BLaER1 treated with 17β-estradiol and CSF1 and Interleukin-3, amounts not matched to agents 10 nM and 100 nM (cell line): Measurements from ENCODE around the gene AP1G1.
"Not testable (repeated sequence)": the region's sequence is repeated elsewhere in the genome, so short reads cannot be mapped to it uniquely, and the experiment has no call there.

Experiments used
- H3K27ac ChIP-seq, 11 experiments: shearing (Covaris generic); formaldehyde crosslinking; 2 replicates each; pipeline ENCODE4 v1.8.1; 2022
- H3K27me3 ChIP-seq, 11 experiments: shearing (Covaris generic); formaldehyde crosslinking; 2 replicates each; pipeline ENCODE4 v1.8.1; 2022
- H3K36me3 ChIP-seq, 11 experiments: shearing (Covaris generic); formaldehyde crosslinking; 2 replicates each; pipeline ENCODE4 v1.8.1; 2022
- H3K4me1 ChIP-seq, 10 experiments: shearing (Covaris generic); formaldehyde crosslinking; 2 replicates each; pipeline ENCODE4 v1.8.1; 2022
- H3K4me2 ChIP-seq, 11 experiments: shearing (Covaris generic); formaldehyde crosslinking; 2 replicates each; pipeline ENCODE4 v1.8.1; 2022
- H3K4me3 ChIP-seq, 10 experiments: shearing (Covaris generic); formaldehyde crosslinking; 2 replicates each; pipeline ENCODE4 v1.8.1; 2022
- H3K9ac ChIP-seq, 11 experiments: shearing (Covaris generic); formaldehyde crosslinking; 2 replicates each; pipeline ENCODE4 v1.8.1; 2022
- H3K9me3 ChIP-seq, 11 experiments: shearing (Covaris generic); formaldehyde crosslinking; replicated peaks in 1 of 11; 2 replicates each; pipeline ENCODE4 v1.8.1; 2022
- H4K20me1 ChIP-seq, 11 experiments: shearing (Covaris generic); formaldehyde crosslinking; 2 replicates each; pipeline ENCODE4 v1.8.1; 2022
- Cebpa-rat ChIP-seq, 11 experiments: shearing (Covaris generic); IDR thresholded peaks; 2 replicates each; pipeline ENCODE4 v1.8.1; 2022

AP1G1 gene

GRCh38 chr16:71847096-71847495 is 38.5 kb upstream of the AP1G1 start:
- no peaks in the 10 kb centered on the region for H3K9me3 ChIP-seq
- no peaks in the 10 kb centered on the region for H3K27me3 ChIP-seq
- peak overlapping the region; percentile 98 to 100 (median 100) for H3K4me3 ChIP-seq
- H3K27ac ChIP-seq: peak overlapping the region in 3 of 11 experiments; percentile 89 to 93 (median 92); a peak in 2 of 22 replicates
- H3K36me3 ChIP-seq: peaks cover 44 to 48% (median 45%) of the 10 kb centered on the region in 11 experiments
- peak overlapping the region; percentile 89 to 100 (median 92) for H3K4me2 ChIP-seq
- H4K20me1 ChIP-seq: peaks cover 5 to 61% (median 40%) of the 10 kb centered on the region in 11 experiments; a peak in 18 of 22 replicates
- H3K9ac ChIP-seq: peak overlapping the region; percentile 93 to 98 (median 95)
- no peak for TF ChIP-seq Cebpa-rat (IDR thresholded peaks at IDR 0.05)
- H3K4me1 ChIP-seq: peaks cover 20 to 45% (median 32%) of the 10 kb centered on the region in 10 experiments

- H3K27ac ChIP-seq: peak overlapping the region; percentile 84 to 93 (median 91)
- H3K9me3 ChIP-seq: no peaks in the 10 kb centered on the region
- peaks cover 0 to 54% (median 33%) of the 10 kb centered on the region in 11 experiments; a peak in 18 of 22 replicates for H4K20me1 ChIP-seq
- H3K36me3 ChIP-seq: peaks cover 37 to 42% (median 39%) of the 10 kb centered on the region in 11 experiments
- peak overlapping the region; percentile 98 to 100 (median 100) for H3K4me3 ChIP-seq
- H3K4me1 ChIP-seq: peaks cover 23 to 47% (median 35%) of the 10 kb centered on the region in 10 experiments
- H3K9ac ChIP-seq: peak overlapping the region; percentile 93 to 98 (median 95)
- TF ChIP-seq Cebpa-rat (IDR thresholded peaks at IDR 0.05): no peak
- H3K4me2 ChIP-seq: peak overlapping the region; percentile 89 to 100 (median 92)
- no peaks in the 10 kb centered on the region for H3K27me3 ChIP-seq
These were observed 37.8 kb upstream of the AP1G1 start for GRCh38 chr16:71846431-71846830.

DNA sequence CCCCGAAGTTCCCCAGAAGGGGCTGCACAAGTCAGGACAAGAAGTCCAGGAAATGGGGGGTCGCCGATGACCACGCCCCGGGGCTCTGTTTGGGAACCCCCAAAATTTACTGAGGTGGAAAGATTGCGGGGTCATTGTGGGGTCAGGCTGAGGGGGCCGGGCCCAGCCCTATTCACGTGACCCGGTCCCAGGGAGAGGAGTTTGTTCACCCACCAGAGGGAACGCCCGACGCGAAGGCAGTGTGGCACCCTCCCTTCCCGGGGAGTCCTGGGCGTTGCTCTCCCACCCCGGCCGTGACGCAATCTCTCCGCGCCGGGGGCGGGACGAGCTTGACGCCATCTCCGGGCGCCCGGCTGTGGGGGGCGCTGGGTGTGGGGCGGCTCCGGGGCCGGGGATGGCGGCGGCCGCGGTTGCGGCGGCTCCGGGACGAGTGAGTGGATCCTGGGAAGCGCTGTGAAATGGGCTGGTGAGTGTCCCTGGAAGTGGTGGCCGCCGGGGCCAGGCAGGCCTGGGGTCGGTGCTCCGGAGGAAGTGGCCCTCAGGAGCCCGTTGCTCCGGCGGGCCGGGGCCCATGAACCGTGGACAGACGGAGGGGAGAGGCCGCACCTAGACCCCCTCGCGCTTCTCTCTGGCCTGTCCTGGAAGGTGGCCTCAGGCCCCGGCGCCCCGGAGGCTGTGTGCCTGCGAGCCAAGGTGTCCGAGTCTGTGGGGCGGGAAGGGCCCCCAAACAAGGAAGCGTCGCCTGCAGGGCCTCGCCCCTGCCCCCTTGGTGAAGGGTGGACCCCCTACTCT is 37.2 kb upstream of the AP1G1 start, which contains the start of gene ATXN1L:
ATXN1L (plus strand) TSS at position 338 of the 792 bp plus-strand sequence. CDS start 3,765 bp downstream, outside the sequence.
- peaks cover 23 to 47% (median 35%) of the 10 kb centered on the region in 10 experiments for H3K4me1 ChIP-seq
- H3K4me3 ChIP-seq: peak within 1 kb of the TSS; percentile 98 to 100 (median 100)
- peaks cover 0 to 48% (median 27%) of the 10 kb centered on the region in 11 experiments; a peak in 18 of 22 replicates for H4K20me1 ChIP-seq
- H3K4me2 ChIP-seq: peak within 1 kb of the TSS; percentile 89 to 100 (median 93)
- peak in 7 of 11 experiments; percentile 27 to 81 (median 52); a peak in 6 of 22 replicates for TF ChIP-seq Cebpa-rat (IDR thresholded peaks at IDR 0.05)
- no peaks in the 10 kb centered on the region for H3K27me3 ChIP-seq
- peaks cover 31 to 36% (median 33%) of the 10 kb centered on the region in 11 experiments for H3K36me3 ChIP-seq
- H3K27ac ChIP-seq: peak within 1 kb of the TSS; percentile 84 to 93 (median 91)
- H3K9ac ChIP-seq: peak within 1 kb of the TSS; percentile 93 to 98 (median 95)
- H3K9me3 ChIP-seq: no peaks in the 10 kb centered on the region

DNA sequence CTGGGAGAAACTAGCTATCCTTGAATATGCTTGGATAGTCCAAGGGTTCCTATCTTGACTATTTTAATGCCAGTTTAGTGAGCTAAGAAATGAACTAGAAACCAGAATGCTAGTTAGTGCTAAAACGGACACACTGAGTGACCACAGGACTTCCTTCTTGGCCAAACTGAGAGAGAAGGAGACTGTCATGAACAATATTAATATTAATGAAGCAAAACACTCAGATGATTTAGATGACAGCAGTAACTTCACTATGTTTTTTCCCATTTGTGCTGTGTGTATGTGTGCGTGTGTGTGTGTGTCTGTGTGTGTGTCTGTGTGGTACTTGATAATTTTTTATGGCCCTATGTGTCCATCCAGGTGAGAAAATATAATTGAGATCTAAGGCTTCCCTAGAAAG is 34.9 kb upstream of the AP1G1 start:
- Histone ChIP-seq H3K4me1 (peaks cover 21 to 47% (median 35%) of the 10 kb centered on the region in 10 experiments), H3K4me3 (no peak overlapping the region), H3K27me3 (no peaks in the 10 kb centered on the region), H3K36me3 (peaks cover 9 to 13% (median 10%) of the 10 kb centered on the region in 11 experiments), H3K4me2 (peak overlapping the region in 2 of 11 experiments; percentile 40 to 62; a peak in 4 of 22 replicates), H3K27ac (no peak overlapping the region), H3K9ac (no peak overlapping the region), H3K9me3 (no peaks in the 10 kb centered on the region), H4K20me1 (peaks cover 0 to 26% (median 18%) of the 10 kb centered on the region in 11 experiments; a peak in 18 of 22 replicates)
- TF ChIP-seq Cebpa-rat (IDR thresholded peaks at IDR 0.05): no peak

- Histone ChIP-seq H3K4me1 (peaks cover 9 to 26% (median 13%) of the 10 kb centered on the region in 10 experiments), H4K20me1 (no peaks in the 10 kb centered on the region), H3K36me3 (no peaks in the 10 kb centered on the region), H3K9me3 (no peaks in the 10 kb centered on the region), H3K9ac (no peak overlapping the region), H3K27ac (no peak overlapping the region), H3K27me3 (no peaks in the 10 kb centered on the region), H3K4me3 (no peak overlapping the region), H3K4me2 (no peak overlapping the region)
- no peak for TF ChIP-seq Cebpa-rat (IDR thresholded peaks at IDR 0.05)
These were observed 31.4 kb upstream of the AP1G1 start for GRCh38 chr16:71840052-71840451.

- Histone ChIP-seq H3K4me2 (no peak overlapping the region), H3K27me3 (no peaks in the 10 kb centered on the region), H3K9me3 (no peaks in the 10 kb centered on the region), H3K4me3 (no peak overlapping the region), H3K27ac (no peak overlapping the region), H3K36me3 (no peaks in the 10 kb centered on the region), H3K4me1 (peaks cover 0 to 6% (median 4%) of the 10 kb centered on the region in 10 experiments; a peak in 14 of 20 replicates), H4K20me1 (no peaks in the 10 kb centered on the region), H3K9ac (no peak overlapping the region)
- TF ChIP-seq Cebpa-rat (IDR thresholded peaks at IDR 0.05): no peak
These were observed 28.5 kb upstream of the AP1G1 start for GRCh38 chr16:71837150-71837549.

DNA sequence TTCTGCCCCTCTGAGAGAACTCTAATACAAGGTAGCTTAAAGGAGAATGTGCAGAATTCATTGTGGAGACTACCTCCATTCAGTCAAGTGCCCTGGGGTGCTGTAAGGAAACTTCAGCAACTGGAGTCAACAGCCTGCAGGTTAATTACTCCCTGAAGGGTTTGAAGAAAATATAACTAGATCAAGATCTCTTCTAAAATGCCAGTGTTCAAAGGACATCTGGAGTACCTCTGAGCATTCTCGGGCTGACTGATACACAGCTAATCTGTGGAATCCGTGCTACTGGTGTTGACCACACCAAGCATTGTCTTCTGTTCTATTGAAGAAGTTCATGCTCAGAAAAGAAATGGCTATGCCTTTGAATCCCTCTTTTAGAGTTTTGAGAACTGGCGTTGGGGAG is 25.7 kb upstream of the AP1G1 start:
- Histone ChIP-seq H4K20me1 (no peaks in the 10 kb centered on the region), H3K4me1 (0 out of 20 replicates have a peak, but pooled peaks cover 0 to 5% (median 0%) of the 10 kb centered on the region in 10 experiments), H3K9ac (no peak overlapping the region), H3K9me3 (no peaks in the 10 kb centered on the region), H3K36me3 (no peaks in the 10 kb centered on the region), H3K27me3 (no peaks in the 10 kb centered on the region), H3K27ac (no peak overlapping the region), H3K4me2 (no peak overlapping the region), H3K4me3 (no peak overlapping the region)
- no peak for TF ChIP-seq Cebpa-rat (IDR thresholded peaks at IDR 0.05)

DNA sequence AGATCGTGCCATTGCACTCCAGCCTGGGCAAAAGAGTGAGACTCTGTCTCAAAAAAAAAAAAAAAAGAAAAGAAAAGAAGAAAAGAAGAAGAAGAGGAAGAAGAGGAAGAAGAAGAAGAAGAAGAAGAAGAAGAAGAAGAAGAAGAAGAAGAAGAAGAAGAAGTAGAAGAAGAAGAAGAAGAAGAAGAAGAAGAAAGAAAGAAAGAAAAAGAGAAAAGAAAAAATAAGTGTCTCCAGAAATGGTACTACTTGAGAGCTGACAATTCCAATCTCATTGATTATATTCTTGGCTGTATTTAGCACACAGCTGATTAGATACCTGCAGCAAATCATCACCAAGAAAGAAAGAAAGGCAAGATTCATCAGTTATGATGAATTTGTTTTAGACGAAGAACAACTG is 23.5 kb upstream of the AP1G1 start:
- not testable (repeated sequence) for H3K9ac ChIP-seq, H3K9me3 ChIP-seq, H3K27ac ChIP-seq, H3K36me3 ChIP-seq, H3K4me2 ChIP-seq, H3K27me3 ChIP-seq, H4K20me1 ChIP-seq, H3K4me3 ChIP-seq, H3K4me1 ChIP-seq

- not testable (repeated sequence) for H3K27ac ChIP-seq, H3K4me1 ChIP-seq, H4K20me1 ChIP-seq, H3K27me3 ChIP-seq, H3K36me3 ChIP-seq, H3K4me3 ChIP-seq, H3K9me3 ChIP-seq, H3K9ac ChIP-seq, H3K4me2 ChIP-seq
These were observed 23.1 kb upstream of the AP1G1 start for GRCh38 chr16:71831698-71832097.
